Stimulated activated CD8-positive, alpha-beta memory T cell treated with anti-CD3 and anti-CD28 coated beads, Interleukin-7, amount 100 ng/mL, for 1 hour (primary cell): ENCODE results near the gene ZBTB1.
A peak's percentile ranks its signal among the peaks of the same experiment; 100 is the strongest.
"Not testable (repeated sequence)": the region's sequence is repeated elsewhere in the genome, so short reads cannot be mapped to it uniquely, and the experiment has no call there.

Source experiments
- DNase-seq, 2 donors: peaks; one replicate each; pipeline ENCODE4 v3.0.0-alpha.2; 2020; ENCODE audit warnings: low read depth in 2 of 2

ZBTB1 gene

GRCh38 chr14:64500088-64500487, 4.5 kb upstream of the ZBTB1 start:
- DNase-seq, result no peak

- no peak for DNase-seq
Measured at GRCh38 chr14:64501411-64502171, 3.0 kb upstream of the ZBTB1 start.

- no peak for DNase-seq
Measured at GRCh38 chr14:64502456-64502855, 2.1 kb upstream of the ZBTB1 start.

GRCh38 chr14:64502887-64503433, 1.6 kb upstream of the ZBTB1 start:
- DNase-seq, result no peak

GRCh38 chr14:64503434-64504309, 898 bp upstream of the ZBTB1 start, which contains the start of gene ZBTB25:
TSS of gene ZBTB25 (minus strand) at chr14:64503838. CDS start at chr14:64490533, 13,305 bp downstream.
- peak; percentile 88 to 90 for DNase-seq

GRCh38 chr14:64504897-64505794, 576 bp downstream of the ZBTB1 start:
- DNase-seq, result peak; percentile 61 to 67

- no peak for DNase-seq
Measured at GRCh38 chr14:64506721-64507120, 2.2 kb downstream of the ZBTB1 start.

GRCh38 chr14:64507376-64508156, 3.0 kb downstream of the ZBTB1 start:
- DNase-seq, result no peak

- DNase-seq, result no peak
Measured at GRCh38 chr14:64508215-64508776, 3.7 kb downstream of the ZBTB1 start.

- DNase-seq, result no peak
Measured at GRCh38 chr14:64509036-64509435, 4.5 kb downstream of the ZBTB1 start.

- peak; percentile 41 to 52 for DNase-seq
Measured at GRCh38 chr14:64510825-64511671, 6.5 kb downstream of the ZBTB1 start.

- DNase-seq, result no peak
Measured at GRCh38 chr14:64513271-64513670, 8.7 kb downstream of the ZBTB1 start.

- no peak for DNase-seq
Measured at GRCh38 chr14:64515053-64515452, 10.5 kb downstream of the ZBTB1 start.

GRCh38 chr14:64516969-64517368, 12.4 kb downstream of the ZBTB1 start:
- no peak for DNase-seq

- DNase-seq, result not testable (repeated sequence)
Measured at GRCh38 chr14:64517667-64518066, 13.1 kb downstream of the ZBTB1 start.

- no peak for DNase-seq
Measured at GRCh38 chr14:64518229-64518628, 13.7 kb downstream of the ZBTB1 start.

- no peak for DNase-seq
Measured at GRCh38 chr14:64520699-64521098, 16.1 kb downstream of the ZBTB1 start.

- DNase-seq, result no peak
Measured at GRCh38 chr14:64522591-64523355, 18.2 kb downstream of the ZBTB1 start.

- no peak for DNase-seq
Measured at GRCh38 chr14:64525354-64525753, 20.8 kb downstream of the ZBTB1 start.
